Mesothelial cell of epicardium (in vitro differentiated cells): Measurements from ENCODE around the gene STIM1. TPM values are rescaled to one million over a fixed set of nuclear protein-coding genes. Genes with fewer than 3 reads are reported as not detected.

Source experiments
- DNase-seq, 2 experiments: peaks; one replicate each; pipeline ENCODE4 v3.0.0; 2021; ENCODE audit warnings: low spot score in 2 of 2; ENCODE audit not compliant: unreplicated experiment in 2 of 2
- H3K27ac Mint-ChIP-seq: 2 replicates; pipeline ENCODE4 v1.8.0; 2021; ENCODE audit warnings: mixed read lengths
- H3K27me3 Mint-ChIP-seq: 2 replicates; pipeline ENCODE4 v1.8.0; 2021; ENCODE audit warnings: low read depth, mixed read lengths
- H3K36me3 Mint-ChIP-seq: 2 replicates; pipeline ENCODE4 v1.8.0; 2021; ENCODE audit warnings: mixed read lengths
- H3K4me1 Mint-ChIP-seq: 2 replicates; pipeline ENCODE4 v1.8.0; 2021; ENCODE audit warnings: mixed read lengths
- H3K4me3 Mint-ChIP-seq: 2 replicates; pipeline ENCODE4 v1.8.0; 2021; ENCODE audit warnings: mild to moderate bottlenecking, moderate library complexity, mixed read lengths
- H3K9me3 Mint-ChIP-seq: 2 replicates; pipeline ENCODE4 v1.8.0; 2021; ENCODE audit warnings: mixed read lengths
- total RNA-seq: library from RNA; stranded (reverse); gene quantifications from 3 replicates; pipeline ENCODE4 v1.2.1, GENCODE V29; 2021
- TF ChIP-seq, protein P1 (sequence below): fragments of 200-600 bp; sonication (generic); IDR thresholded peaks from one replicate; pipeline ENCODE4 v1.5.0; 2021; ENCODE audit warnings: antibody characterized with exemption; ENCODE audit not compliant: unreplicated experiment

Gene STIM1
- total RNA-seq, 1 donor from 2014 or later, result 43.7 TPM

DNA sequence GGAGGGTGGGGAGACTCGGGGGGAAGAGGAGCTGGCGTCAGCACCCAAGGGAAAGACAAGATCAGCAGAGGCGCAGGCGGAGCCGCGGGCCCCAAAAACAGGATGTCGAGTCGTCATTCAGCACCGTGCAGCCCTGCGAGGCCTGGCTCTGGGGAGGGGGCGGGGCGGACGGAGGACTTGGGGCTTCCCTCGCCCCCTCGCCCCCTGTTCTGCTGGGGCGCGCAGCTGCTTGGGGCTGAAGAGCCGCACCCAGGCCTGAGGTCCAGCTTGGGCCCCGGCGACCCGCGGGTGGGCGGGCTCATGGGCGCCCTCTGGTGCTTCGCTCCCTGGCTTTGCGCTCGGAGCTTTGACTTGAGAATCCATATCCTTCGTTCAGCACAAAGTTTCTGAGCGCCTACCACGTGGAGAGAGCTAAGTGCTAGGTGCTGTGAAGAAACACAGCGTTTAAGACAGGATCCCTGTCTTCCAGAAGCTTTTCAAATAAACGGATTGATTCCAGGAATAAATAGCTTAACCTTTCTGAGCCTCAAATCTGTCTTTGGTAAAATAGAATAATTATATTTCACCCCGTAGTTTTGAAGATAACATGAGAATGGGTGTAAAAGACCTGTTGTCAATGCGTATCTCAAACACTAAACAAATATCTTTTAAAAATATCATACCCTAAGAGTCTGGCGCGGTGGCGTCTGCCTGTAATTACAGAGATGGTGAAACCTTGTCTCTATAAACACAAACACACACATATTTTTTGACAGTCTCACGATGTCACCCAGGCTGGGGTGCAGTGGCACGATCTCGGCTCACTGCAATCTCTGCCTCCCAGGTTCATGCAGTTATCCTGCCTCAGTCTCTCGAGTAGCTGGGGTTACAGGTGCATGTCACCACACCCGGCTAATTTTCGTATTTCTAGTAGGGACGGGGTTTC lies 13.8 kb upstream of the STIM1 start:
- TF ChIP-seq, protein P1, sequence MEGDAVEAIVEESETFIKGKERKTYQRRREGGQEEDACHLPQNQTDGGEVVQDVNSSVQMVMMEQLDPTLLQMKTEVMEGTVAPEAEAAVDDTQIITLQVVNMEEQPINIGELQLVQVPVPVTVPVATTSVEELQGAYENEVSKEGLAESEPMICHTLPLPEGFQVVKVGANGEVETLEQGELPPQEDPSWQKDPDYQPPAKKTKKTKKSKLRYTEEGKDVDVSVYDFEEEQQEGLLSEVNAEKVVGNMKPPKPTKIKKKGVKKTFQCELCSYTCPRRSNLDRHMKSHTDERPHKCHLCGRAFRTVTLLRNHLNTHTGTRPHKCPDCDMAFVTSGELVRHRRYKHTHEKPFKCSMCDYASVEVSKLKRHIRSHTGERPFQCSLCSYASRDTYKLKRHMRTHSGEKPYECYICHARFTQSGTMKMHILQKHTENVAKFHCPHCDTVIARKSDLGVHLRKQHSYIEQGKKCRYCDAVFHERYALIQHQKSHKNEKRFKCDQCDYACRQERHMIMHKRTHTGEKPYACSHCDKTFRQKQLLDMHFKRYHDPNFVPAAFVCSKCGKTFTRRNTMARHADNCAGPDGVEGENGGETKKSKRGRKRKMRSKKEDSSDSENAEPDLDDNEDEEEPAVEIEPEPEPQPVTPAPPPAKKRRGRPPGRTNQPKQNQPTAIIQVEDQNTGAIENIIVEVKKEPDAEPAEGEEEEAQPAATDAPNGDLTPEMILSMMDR, result no peak
- Mint-ChIP-seq H3K27ac (peak overlapping the region; percentile 87), H3K4me3 (peak overlapping the region; percentile 79)

GRCh38 chr11:3843326-3843725 lies 12.1 kb upstream of the STIM1 start:
- Mint-ChIP-seq H3K36me3 (no peaks in the 10 kb centered on the region), H3K9me3 (no peaks in the 10 kb centered on the region), H3K27ac (no peak overlapping the region), H3K4me3 (no peak overlapping the region), H3K4me1 (peaks cover 12% of the 10 kb centered on the region), H3K27me3 (no peaks in the 10 kb centered on the region)
- TF ChIP-seq, protein P1, result no peak
- no peak for DNase-seq

More for the DNA sequence above, 13.8 kb upstream of the STIM1 start:
- H3K4me1 Mint-ChIP-seq, result peaks cover 16% of the 10 kb centered on the region
- no peaks in the 10 kb centered on the region for H3K36me3 Mint-ChIP-seq
- H3K27me3 Mint-ChIP-seq, result no peaks in the 10 kb centered on the region
- DNase-seq, result peak; percentile 54 to 79
- no peaks in the 10 kb centered on the region for H3K9me3 Mint-ChIP-seq

DNA sequence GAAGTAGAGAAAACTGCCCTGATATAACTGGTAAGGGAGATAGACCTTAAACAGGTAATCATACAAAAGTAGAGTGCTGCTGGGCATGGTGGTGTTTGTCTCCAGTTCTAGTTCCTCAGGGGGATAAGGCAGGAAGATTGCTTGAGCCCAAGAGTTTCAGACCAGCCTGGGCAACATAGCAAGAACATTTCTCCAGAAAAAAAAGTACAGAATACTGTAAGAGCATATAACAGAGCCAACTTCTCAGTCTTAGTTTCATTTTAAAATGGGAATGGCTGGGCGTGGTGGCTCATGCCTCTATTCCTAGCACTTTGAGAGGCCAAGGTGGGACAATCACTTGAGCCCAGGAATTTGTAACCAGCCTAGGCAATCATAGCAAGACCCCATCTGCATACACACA lies 10.2 kb upstream of the STIM1 start:
- Mint-ChIP-seq H3K4me3 (no peak overlapping the region), H3K4me1 (no peaks in the 10 kb centered on the region), H3K36me3 (no peaks in the 10 kb centered on the region), H3K27ac (no peak overlapping the region), H3K9me3 (no peaks in the 10 kb centered on the region), H3K27me3 (no peaks in the 10 kb centered on the region)
- TF ChIP-seq, protein P1, result no peak
- no peak for DNase-seq

GRCh38 chr11:3845670-3846069 lies 9.8 kb upstream of the STIM1 start:
- TF ChIP-seq, protein P1, result no peak
- no peaks in the 10 kb centered on the region for H3K27me3 Mint-ChIP-seq
- H3K4me3 Mint-ChIP-seq, result no peak overlapping the region
- H3K36me3 Mint-ChIP-seq, result no peaks in the 10 kb centered on the region
- no peaks in the 10 kb centered on the region for H3K4me1 Mint-ChIP-seq
- DNase-seq, result no peak
- H3K9me3 Mint-ChIP-seq, result no peaks in the 10 kb centered on the region
- H3K27ac Mint-ChIP-seq, result no peak overlapping the region

GRCh38 chr11:3849297-3849874 lies 6.1 kb upstream of the STIM1 start:
- TF ChIP-seq, protein P1, result peak; percentile 60
- Mint-ChIP-seq H3K36me3 (no peaks in the 10 kb centered on the region), H3K4me3 (no peak overlapping the region), H3K4me1 (peaks cover 6% of the 10 kb centered on the region), H3K27ac (no peak overlapping the region), H3K27me3 (no peaks in the 10 kb centered on the region), H3K9me3 (no peaks in the 10 kb centered on the region)
- DNase-seq, result no peak
